Measurements from ENCODE around the gene DNAJC21. TPM values are rescaled to one million over a fixed set of nuclear protein-coding genes. Genes with fewer than 3 reads are reported as not detected.

Gene DNAJC21
- total and polyA plus RNA-seq, 10 of the 15 experiments (the other 5 are each of a cell fraction or from before 2014, with no cell fraction given), result 9.2 to 53.5 (median 23.7) TPM

GRCh38 chr5:34929720-34930461, 532 bp downstream of the DNAJC21 start (continued):
- TF ChIP-seq, protein P1, sequence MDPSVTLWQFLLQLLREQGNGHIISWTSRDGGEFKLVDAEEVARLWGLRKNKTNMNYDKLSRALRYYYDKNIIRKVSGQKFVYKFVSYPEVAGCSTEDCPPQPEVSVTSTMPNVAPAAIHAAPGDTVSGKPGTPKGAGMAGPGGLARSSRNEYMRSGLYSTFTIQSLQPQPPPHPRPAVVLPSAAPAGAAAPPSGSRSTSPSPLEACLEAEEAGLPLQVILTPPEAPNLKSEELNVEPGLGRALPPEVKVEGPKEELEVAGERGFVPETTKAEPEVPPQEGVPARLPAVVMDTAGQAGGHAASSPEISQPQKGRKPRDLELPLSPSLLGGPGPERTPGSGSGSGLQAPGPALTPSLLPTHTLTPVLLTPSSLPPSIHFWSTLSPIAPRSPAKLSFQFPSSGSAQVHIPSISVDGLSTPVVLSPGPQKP (IDR thresholded peaks at IDR 0.05; ENCODE audit: low read depth, low read length), result no peak
- no peak; the same call in 1 of the 2 replicates for TF ChIP-seq POLR2AphosphoS2 (IDR thresholded peaks at IDR 0.05; ENCODE audit: low read depth, low read length)
- TF ChIP-seq TARDBP (IDR thresholded peaks at IDR 0.05; ENCODE audit: borderline replicate concordance), result no peak
- TF ChIP-seq, protein P2, sequence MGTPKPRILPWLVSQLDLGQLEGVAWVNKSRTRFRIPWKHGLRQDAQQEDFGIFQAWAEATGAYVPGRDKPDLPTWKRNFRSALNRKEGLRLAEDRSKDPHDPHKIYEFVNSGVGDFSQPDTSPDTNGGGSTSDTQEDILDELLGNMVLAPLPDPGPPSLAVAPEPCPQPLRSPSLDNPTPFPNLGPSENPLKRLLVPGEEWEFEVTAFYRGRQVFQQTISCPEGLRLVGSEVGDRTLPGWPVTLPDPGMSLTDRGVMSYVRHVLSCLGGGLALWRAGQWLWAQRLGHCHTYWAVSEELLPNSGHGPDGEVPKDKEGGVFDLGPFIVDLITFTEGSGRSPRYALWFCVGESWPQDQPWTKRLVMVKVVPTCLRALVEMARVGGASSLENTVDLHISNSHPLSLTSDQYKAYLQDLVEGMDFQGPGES (IDR thresholded peaks at IDR 0.05), result no peak
- TF ChIP-seq, protein P3, sequence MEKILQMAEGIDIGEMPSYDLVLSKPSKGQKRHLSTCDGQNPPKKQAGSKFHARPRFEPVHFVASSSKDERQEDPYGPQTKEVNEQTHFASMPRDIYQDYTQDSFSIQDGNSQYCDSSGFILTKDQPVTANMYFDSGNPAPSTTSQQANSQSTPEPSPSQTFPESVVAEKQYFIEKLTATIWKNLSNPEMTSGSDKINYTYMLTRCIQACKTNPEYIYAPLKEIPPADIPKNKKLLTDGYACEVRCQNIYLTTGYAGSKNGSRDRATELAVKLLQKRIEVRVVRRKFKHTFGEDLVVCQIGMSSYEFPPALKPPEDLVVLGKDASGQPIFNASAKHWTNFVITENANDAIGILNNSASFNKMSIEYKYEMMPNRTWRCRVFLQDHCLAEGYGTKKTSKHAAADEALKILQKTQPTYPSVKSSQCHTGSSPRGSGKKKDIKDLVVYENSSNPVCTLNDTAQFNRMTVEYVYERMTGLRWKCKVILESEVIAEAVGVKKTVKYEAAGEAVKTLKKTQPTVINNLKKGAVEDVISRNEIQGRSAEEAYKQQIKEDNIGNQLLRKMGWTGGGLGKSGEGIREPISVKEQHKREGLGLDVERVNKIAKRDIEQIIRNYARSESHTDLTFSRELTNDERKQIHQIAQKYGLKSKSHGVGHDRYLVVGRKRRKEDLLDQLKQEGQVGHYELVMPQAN (conservative IDR thresholded peaks at IDR 0.05), result peak; percentile 24; the same call in 1 of the 2 replicates
- TF ChIP-seq HDGF (IDR thresholded peaks at IDR 0.05), result no peak
- TF ChIP-seq RBBP5 (conservative IDR thresholded peaks at IDR 0.05), result no peak
- no peak for TF ChIP-seq HDAC6 (IDR thresholded peaks at IDR 0.05; ENCODE audit: unreplicated experiment)
- peak; percentile 26 to 28; a peak in 3 of 4 replicates for TF ChIP-seq IKZF2 (IDR thresholded peaks at IDR 0.05)
- TF ChIP-seq STAT3 (IDR thresholded peaks at IDR 0.05; ENCODE audit: low read depth, low read length), result no peak
- no peak for TF ChIP-seq NFYB (IDR thresholded peaks at IDR 0.05; ENCODE audit: insufficient read depth, low read depth, low read length)
- TF ChIP-seq E2F4 (IDR thresholded peaks at IDR 0.05; ENCODE audit: low read depth, low read length), result no peak
- no peak for TF ChIP-seq ZBTB4 (CRISPR knock-in tag; IDR thresholded peaks at IDR 0.05)
- TF ChIP-seq SIN3A (IDR thresholded peaks at IDR 0.05; ENCODE audit: low read depth, low read length), result no peak
- peak; percentile 58; the same call in 1 of the 2 replicates for TF ChIP-seq DPF2 (IDR thresholded peaks at IDR 0.05)
- no peak for TF ChIP-seq FOXK2 (IDR thresholded peaks at IDR 0.05)
- peak; percentile 35; the same call in 1 of the 2 replicates for TF ChIP-seq SMARCA5 (IDR thresholded peaks at IDR 0.05)
- TF ChIP-seq RFX5 (IDR thresholded peaks at IDR 0.05; ENCODE audit: low read depth, low read length), result no peak
